ENCODE data around the gene PPARA. TPM values are rescaled to one million over a fixed set of nuclear protein-coding genes. Genes with fewer than 3 reads are reported as not detected.

PPARA gene
- total and polyA plus RNA-seq, 2 experiments from 2014 or later = 4.7 to 12.6 TPM

GRCh38 chr22:46239261-46240048 lies 89.1 kb downstream of the PPARA start (continued):
- TF ChIP-seq, protein P1, sequence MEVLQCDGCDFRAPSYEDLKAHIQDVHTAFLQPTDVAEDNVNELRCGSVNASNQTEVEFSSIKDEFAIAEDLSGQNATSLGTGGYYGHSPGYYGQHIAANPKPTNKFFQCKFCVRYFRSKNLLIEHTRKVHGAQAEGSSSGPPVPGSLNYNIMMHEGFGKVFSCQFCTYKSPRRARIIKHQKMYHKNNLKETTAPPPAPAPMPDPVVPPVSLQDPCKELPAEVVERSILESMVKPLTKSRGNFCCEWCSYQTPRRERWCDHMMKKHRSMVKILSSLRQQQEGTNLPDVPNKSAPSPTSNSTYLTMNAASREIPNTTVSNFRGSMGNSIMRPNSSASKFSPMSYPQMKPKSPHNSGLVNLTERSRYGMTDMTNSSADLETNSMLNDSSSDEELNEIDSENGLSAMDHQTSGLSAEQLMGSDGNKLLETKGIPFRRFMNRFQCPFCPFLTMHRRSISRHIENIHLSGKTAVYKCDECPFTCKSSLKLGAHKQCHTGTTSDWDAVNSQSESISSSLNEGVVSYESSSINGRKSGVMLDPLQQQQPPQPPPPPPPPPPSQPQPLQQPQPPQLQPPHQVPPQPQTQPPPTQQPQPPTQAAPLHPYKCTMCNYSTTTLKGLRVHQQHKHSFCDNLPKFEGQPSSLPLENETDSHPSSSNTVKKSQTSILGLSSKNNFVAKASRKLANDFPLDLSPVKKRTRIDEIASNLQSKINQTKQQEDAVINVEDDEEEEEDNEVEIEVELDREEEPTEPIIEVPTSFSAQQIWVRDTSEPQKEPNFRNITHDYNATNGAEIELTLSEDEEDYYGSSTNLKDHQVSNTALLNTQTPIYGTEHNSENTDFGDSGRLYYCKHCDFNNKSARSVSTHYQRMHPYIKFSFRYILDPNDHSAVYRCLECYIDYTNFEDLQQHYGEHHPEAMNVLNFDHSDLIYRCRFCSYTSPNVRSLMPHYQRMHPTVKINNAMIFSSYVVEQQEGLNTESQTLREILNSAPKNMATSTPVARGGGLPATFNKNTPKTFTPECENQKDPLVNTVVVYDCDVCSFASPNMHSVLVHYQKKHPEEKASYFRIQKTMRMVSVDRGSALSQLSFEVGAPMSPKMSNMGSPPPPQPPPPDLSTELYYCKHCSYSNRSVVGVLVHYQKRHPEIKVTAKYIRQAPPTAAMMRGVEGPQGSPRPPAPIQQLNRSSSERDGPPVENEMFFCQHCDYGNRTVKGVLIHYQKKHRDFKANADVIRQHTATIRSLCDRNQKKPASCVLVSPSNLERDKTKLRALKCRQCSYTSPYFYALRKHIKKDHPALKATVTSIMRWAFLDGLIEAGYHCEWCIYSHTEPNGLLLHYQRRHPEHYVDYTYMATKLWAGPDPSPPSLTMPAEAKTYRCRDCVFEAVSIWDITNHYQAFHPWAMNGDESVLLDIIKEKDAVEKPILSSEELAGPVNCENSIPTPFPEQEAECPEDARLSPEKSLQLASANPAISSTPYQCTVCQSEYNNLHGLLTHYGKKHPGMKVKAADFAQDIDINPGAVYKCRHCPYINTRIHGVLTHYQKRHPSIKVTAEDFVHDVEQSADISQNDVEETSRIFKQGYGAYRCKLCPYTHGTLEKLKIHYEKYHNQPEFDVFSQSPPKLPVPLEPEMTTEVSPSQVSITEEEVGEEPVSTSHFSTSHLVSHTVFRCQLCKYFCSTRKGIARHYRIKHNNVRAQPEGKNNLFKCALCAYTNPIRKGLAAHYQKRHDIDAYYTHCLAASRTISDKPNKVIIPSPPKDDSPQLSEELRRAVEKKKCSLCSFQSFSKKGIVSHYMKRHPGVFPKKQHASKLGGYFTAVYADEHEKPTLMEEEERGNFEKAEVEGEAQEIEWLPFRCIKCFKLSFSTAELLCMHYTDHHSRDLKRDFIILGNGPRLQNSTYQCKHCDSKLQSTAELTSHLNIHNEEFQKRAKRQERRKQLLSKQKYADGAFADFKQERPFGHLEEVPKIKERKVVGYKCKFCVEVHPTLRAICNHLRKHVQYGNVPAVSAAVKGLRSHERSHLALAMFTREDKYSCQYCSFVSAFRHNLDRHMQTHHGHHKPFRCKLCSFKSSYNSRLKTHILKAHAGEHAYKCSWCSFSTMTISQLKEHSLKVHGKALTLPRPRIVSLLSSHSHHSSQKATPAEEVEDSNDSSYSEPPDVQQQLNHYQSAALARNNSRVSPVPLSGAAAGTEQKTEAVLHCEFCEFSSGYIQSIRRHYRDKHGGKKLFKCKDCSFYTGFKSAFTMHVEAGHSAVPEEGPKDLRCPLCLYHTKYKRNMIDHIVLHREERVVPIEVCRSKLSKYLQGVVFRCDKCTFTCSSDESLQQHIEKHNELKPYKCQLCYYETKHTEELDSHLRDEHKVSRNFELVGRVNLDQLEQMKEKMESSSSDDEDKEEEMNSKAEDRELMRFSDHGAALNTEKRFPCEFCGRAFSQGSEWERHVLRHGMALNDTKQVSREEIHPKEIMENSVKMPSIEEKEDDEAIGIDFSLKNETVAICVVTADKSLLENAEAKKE (CRISPR knock-in tag; IDR thresholded peaks at IDR 0.05) = no peak
- TF ChIP-seq NANOG (IDR thresholded peaks at IDR 0.05; ENCODE audit: borderline replicate concordance) = no peak
- no peak for TF ChIP-seq EZH2phosphoT487 (IDR thresholded peaks at IDR 0.05; ENCODE audit: unreplicated experiment)
- TF ChIP-seq ETS1 (IDR thresholded peaks at IDR 0.05) = no peak
- TF ChIP-seq STAT1 (IDR thresholded peaks at IDR 0.05; ENCODE audit: unreplicated experiment) = no peak
- TF ChIP-seq EZH2 (IDR thresholded peaks at IDR 0.05; ENCODE audit: low read depth, unreplicated experiment) = no peak
- no peak for TF ChIP-seq ZNF331 (CRISPR knock-in tag; IDR thresholded peaks at IDR 0.05; ENCODE audit: low read depth)
- no peak for TF ChIP-seq ZNF114 (CRISPR knock-in tag; IDR thresholded peaks at IDR 0.05)
- no peak for TF ChIP-seq REST (IDR thresholded peaks at IDR 0.05; ENCODE audit: unreplicated experiment)
- TF ChIP-seq POLR2AphosphoS5 (IDR thresholded peaks at IDR 0.05; ENCODE audit: low read depth) = no peak

All from GM23338 (cell line).